ENCODE data around the gene LILRA6. TPM values are rescaled to one million over a fixed set of nuclear protein-coding genes. Genes with fewer than 3 reads are reported as not detected.

LILRA6 gene
- total RNA-seq, 2 experiments from 2014 or later, result 0.60 TPM; not detected in 1

- no peak for TF ChIP-seq CTCF (IDR thresholded peaks at IDR 0.05)
- ChIA-PET POLR2A (interaction anchor here (5.0 to 5.8 kb wide), 2 partner anchors 8 to 55 kb away, joined by 130 to 148 read pairs; partner anchors contain the start of genes CNOT3 and RPS9), CTCF (interaction anchor here (0.7 to 0.9 kb wide), 2 partner anchors 18 to 446 kb away, joined by 3 read pairs; no protein-coding TSS in a partner anchor)
- Mint-ChIP-seq H3K27ac (peak overlapping the region; percentile 96), H3K36me3 (ENCODE audit: low read depth) (peaks cover 40% of the 10 kb centered on the region), H3K9me3 (no peaks in the 10 kb centered on the region), H3K4me1 (ENCODE audit: low read depth) (peaks cover 30% of the 10 kb centered on the region), H3K27me3 (no peaks in the 10 kb centered on the region), H3K4me3 (peak overlapping the region; percentile 88)
- peaks cover 29% of the 10 kb centered on the region for H3K4me1 ChIP-seq (ENCODE audit: insufficient read depth, low read length)
- H3K36me3 ChIP-seq (ENCODE audit: insufficient read depth, low read length), result peaks cover 6% of the 10 kb centered on the region
- ATAC-seq (ENCODE audit: poor library complexity), result no peak
- no peak overlapping the region for H3K4me3 ChIP-seq (ENCODE audit: low read length)
- no peak for DNase-seq
- H3K27ac ChIP-seq (ENCODE audit: low read depth in 1 of 2, low read length in 2 of 2), result no peak overlapping the region
- no peaks in the 10 kb centered on the region for H3K27me3 ChIP-seq (ENCODE audit: control insufficient read depth in 1 of 2, insufficient read depth in 2 of 2, low read length in 2 of 2)
- no peaks in the 10 kb centered on the region for H3K9me3 ChIP-seq (ENCODE audit: control insufficient read depth in 1 of 2, insufficient read depth in 1 of 2, low read length in 2 of 2)
- intact Hi-C loops (cut with DNase I, micrococcal nuclease), result loop anchor here (5.0 to 10.0 kb wide), 3 partner anchors 328 to 1462 kb away; partner anchors contain the start of genes MYADM (in 1 of the 2), U2AF2 (in 1 of the 2) and ZNF331 (in 1 of the 2)
These were observed 49.6 kb downstream of the LILRA6 start for GRCh38 chr19:54193011-54193410.

DNA sequence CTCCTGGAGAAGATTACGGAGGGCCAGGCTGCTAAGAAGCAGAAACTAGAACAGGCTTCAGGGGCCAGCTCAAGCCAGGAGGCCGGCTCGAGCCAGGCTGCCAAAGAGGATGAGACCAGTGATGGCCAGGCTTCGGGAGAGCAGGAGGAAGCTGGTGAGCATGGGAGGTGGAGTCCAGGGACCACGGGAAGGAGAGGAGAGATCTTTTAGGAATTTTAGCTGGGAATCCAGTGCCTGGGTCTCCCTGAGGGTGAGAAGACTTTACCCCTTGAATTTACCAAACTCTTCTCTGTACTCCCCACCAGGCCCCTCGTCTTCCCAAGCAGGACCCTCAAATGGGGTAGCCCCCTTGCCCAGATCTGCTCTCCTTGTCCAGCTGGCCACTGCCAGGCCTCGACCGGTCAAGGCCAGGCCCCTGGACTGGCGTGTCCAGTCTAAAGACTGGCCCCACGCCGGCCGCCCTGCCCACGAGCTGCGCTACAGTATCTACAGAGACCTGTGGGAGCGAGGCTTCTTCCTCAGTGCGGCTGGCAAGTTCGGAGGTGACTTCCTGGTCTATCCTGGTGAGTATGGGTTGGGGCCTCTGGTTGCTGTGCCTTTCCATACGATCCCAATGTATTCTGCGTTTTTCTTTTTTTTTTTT lies 50.7 kb downstream of the LILRA6 start:
- no peaks in the 10 kb centered on the region for H3K9me3 ChIP-seq (ENCODE audit: control insufficient read depth in 1 of 2, insufficient read depth in 1 of 2, low read length in 2 of 2)
- intact Hi-C loops (cut with DNase I, micrococcal nuclease), result loop anchor here (1.0 to 10.0 kb wide), 4 partner anchors 8 to 1463 kb away; partner anchors contain the start of genes MYADM (in 1 of the 2), RPS9 (in 1 of the 2), U2AF2 (in 1 of the 2) and ZNF331 (in 1 of the 2)
- peaks cover 33% of the 10 kb centered on the region for H3K4me1 ChIP-seq (ENCODE audit: insufficient read depth, low read length)
- peaks cover 9% of the 10 kb centered on the region for H3K36me3 ChIP-seq (ENCODE audit: insufficient read depth, low read length)
- Mint-ChIP-seq H3K9me3 (no peaks in the 10 kb centered on the region), H3K4me3 (peak overlapping the region; percentile 88), H3K4me1 (ENCODE audit: low read depth) (peaks cover 37% of the 10 kb centered on the region), H3K36me3 (ENCODE audit: low read depth) (peaks cover 40% of the 10 kb centered on the region), H3K27ac (peak overlapping the region; percentile 96), H3K27me3 (no peaks in the 10 kb centered on the region)
- TF ChIP-seq CTCF (IDR thresholded peaks at IDR 0.05), result no peak
- no peaks in the 10 kb centered on the region for H3K27me3 ChIP-seq (ENCODE audit: control insufficient read depth in 1 of 2, insufficient read depth in 2 of 2, low read length in 2 of 2)
- CTCF ChIA-PET, result interaction anchor here (0.9 to 2.0 kb wide), 2 partner anchors 19 to 24 kb away, joined by 3 to 10 read pairs; no protein-coding TSS in a partner anchor
- H3K4me3 ChIP-seq (ENCODE audit: low read length), result peak overlapping the region; percentile 74
- POLR2A ChIA-PET, result interaction anchor here (0.8 to 5.8 kb wide), 11 partner anchors 9 to 1462 kb away, joined by 3 to 148 read pairs (median 21); partner anchors contain the start of genes CNOT3, LENG1, LENG8 and MYADM
- ATAC-seq (ENCODE audit: poor library complexity) (no peak), DNase-seq (peak in 1 of 14 experiments; percentile 50)
- H3K27ac ChIP-seq (ENCODE audit: low read depth in 1 of 2, low read length in 2 of 2), result peak overlapping the region; percentile 73 to 99

DNA sequence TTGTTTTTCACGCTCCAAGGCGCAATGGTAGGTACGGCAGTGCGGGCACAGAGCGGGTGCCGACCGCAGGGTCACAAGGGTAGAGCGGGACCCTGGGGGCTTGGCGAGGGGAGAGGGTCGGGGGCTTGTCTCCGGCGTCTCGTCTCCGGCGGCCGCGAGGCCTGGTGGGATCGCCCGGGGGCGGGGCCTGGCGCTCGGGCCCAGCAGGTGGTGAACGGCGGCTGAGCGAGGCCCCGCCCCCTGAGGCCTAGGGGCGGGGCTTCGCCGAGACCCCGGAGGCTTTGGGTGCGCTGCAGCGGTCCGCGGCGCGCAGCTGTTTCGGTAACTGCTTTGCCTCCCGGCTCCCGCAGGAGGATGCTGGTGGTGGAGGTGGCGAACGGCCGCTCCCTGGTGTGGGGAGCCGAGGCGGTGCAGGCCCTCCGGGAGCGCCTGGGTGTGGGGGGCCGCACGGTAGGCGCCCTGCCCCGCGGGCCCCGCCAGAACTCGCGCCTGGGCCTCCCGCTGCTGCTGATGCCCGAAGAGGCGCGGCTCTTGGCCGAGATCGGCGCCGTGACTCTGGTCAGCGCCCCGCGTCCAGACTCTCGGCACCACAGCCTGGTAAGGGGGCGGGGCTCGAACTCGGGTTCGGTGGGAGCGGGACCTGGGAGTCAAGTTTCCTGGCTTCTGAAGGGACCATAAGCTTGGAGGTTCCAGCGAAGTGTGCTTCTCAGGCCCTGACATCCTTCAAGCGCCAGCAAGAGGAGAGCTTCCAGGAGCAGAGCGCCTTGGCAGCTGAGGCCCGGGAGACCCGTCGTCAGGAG lies 51.4 kb downstream of the LILRA6 start, which contains the start of gene TSEN34:
TSS of gene TSEN34 (plus strand) at position 298 of the 800 bp plus-strand sequence. CDS start at position 355, 57 bp downstream.
- Histone ChIP-seq H3K27me3 (ENCODE audit: control insufficient read depth in 1 of 2, insufficient read depth in 2 of 2, low read length in 2 of 2) (no peaks in the 10 kb centered on the region), H3K27ac (ENCODE audit: low read depth in 1 of 2, low read length in 2 of 2) (peak within 1 kb of the TSS; percentile 99), H3K4me1 (ENCODE audit: insufficient read depth, low read length) (peaks cover 33% of the 10 kb centered on the region), H3K4me3 (ENCODE audit: low read length) (peak within 1 kb of the TSS; percentile 74), H3K36me3 (ENCODE audit: insufficient read depth, low read length) (peaks cover 11% of the 10 kb centered on the region), H3K9me3 (ENCODE audit: control insufficient read depth in 1 of 2, insufficient read depth in 1 of 2, low read length in 2 of 2) (no peaks in the 10 kb centered on the region)
- intact Hi-C loops (cut with DNase I, micrococcal nuclease), result loop anchor here (1.0 to 10.0 kb wide), 4 partner anchors 9 to 1464 kb away; partner anchors contain the start of genes MYADM (in 1 of the 2), RPS9 (in 1 of the 2), U2AF2 (in 1 of the 2) and ZNF331 (in 1 of the 2)
- ATAC-seq (ENCODE audit: poor library complexity), result peak; percentile 15
- ChIA-PET POLR2A (interaction anchor here (0.6 to 5.8 kb wide), 14 partner anchors 10 to 1463 kb away, joined by 3 to 148 read pairs (median 12); partner anchors contain the start of genes CNOT3, LENG1, LENG8 and MYADM), CTCF (interaction anchor here (0.9 to 2.6 kb wide), 3 partner anchors 9 to 23 kb away, joined by 3 to 19 read pairs (median 10); partner anchors contain the start of gene RPS9)
- no peak for TF ChIP-seq CTCF (IDR thresholded peaks at IDR 0.05)
- peak within 1 kb of the TSS; percentile 90 for H3K4me3 Mint-ChIP-seq
- H3K27ac Mint-ChIP-seq, result peak within 1 kb of the TSS; percentile 96
- DNase-seq, result peak in 11 of 14 experiments; percentile 74 to 95 (median 88)
- peaks cover 40% of the 10 kb centered on the region for H3K36me3 Mint-ChIP-seq (ENCODE audit: low read depth)
- peaks cover 37% of the 10 kb centered on the region for H3K4me1 Mint-ChIP-seq (ENCODE audit: low read depth)
- no peaks in the 10 kb centered on the region for H3K9me3 Mint-ChIP-seq
- H3K27me3 Mint-ChIP-seq, result no peaks in the 10 kb centered on the region

Measured in CD4-positive, alpha-beta T cell (primary cell).